T-helper 17 cell (primary cell): Measurements from ENCODE around the gene ZNF189. TPM values are rescaled to one million over a fixed set of nuclear protein-coding genes. Genes with fewer than 3 reads are reported as not detected.

Experiments
- ATAC-seq: fragments of 150-1000 bp; cut with Tn5 transposase; 2 replicates; pipeline ENCODE4 v1.10.0; 2021; ENCODE audit warnings: mild to moderate bottlenecking, moderate library complexity
- DNase-seq, 3 donors: peaks; one replicate each; pipeline versions ENCODE4 v3.0.0 to v3.0.0-alpha.2; 2020 to 2021
- H3K9me3 ChIP-seq: one replicate; pipeline ENCODE4 v1.7.0; 2013; ENCODE audit warnings: low read length, mild to moderate bottlenecking; ENCODE audit not compliant: control insufficient read depth, poor library complexity, severe bottlenecking
- H3K27ac Mint-ChIP-seq: one replicate; pipeline ENCODE4 v1.8.0; 2022; ENCODE audit warnings: mild to moderate bottlenecking, moderate library complexity, mixed read lengths
- H3K27me3 Mint-ChIP-seq: one replicate; pipeline ENCODE4 v1.8.0; 2022; ENCODE audit warnings: mixed read lengths
- H3K36me3 Mint-ChIP-seq: one replicate; pipeline ENCODE4 v1.8.0; 2022; ENCODE audit warnings: low read depth, mixed read lengths
- H3K4me1 Mint-ChIP-seq: one replicate; pipeline ENCODE4 v1.8.0; 2022; ENCODE audit warnings: mild to moderate bottlenecking, mixed read lengths
- H3K4me3 Mint-ChIP-seq: one replicate; pipeline ENCODE4 v1.8.0; 2022; ENCODE audit warnings: mild to moderate bottlenecking, moderate library complexity, mixed read lengths
- total RNA-seq, 4 donors: library from RNA in 2 of 4; stranded (reverse) in 2 of 4; gene quantifications; one replicate each; pipeline ENCODE4 v1.2.3 and lab custom pipeline; 2022 to 2026

ZNF189 gene
- total RNA-seq, 2 donors from 2014 or later: 6.3 to 8.3 TPM

- Mint-ChIP-seq H3K36me3 (no peaks in the 10 kb centered on the region), H3K27ac (no peak overlapping the region), H3K4me3 (no peak overlapping the region), H3K4me1 (peaks cover 3% of the 10 kb centered on the region), H3K27me3 (peaks cover 45% of the 10 kb centered on the region)
- ATAC-seq (no peak), DNase-seq (no peak)
- no peaks in the 10 kb centered on the region for H3K9me3 ChIP-seq
Measured at GRCh38 chr9:101453776-101454570, 55.3 kb downstream of the ZNF189 start.

- H3K9me3 ChIP-seq: no peaks in the 10 kb centered on the region
- DNase-seq (no peak), ATAC-seq (no peak)
- no peaks in the 10 kb centered on the region for H3K36me3 Mint-ChIP-seq
- no peak overlapping the region for H3K4me3 Mint-ChIP-seq
- no peak overlapping the region for H3K27ac Mint-ChIP-seq
- peaks cover 33% of the 10 kb centered on the region for H3K27me3 Mint-ChIP-seq
- H3K4me1 Mint-ChIP-seq: no peaks in the 10 kb centered on the region
Measured at GRCh38 chr9:101455656-101456240, 57.1 kb downstream of the ZNF189 start.

GRCh38 chr9:101457003-101457402 is 58.4 kb downstream of the ZNF189 start:
- peaks cover 31% of the 10 kb centered on the region for H3K27me3 Mint-ChIP-seq
- ATAC-seq: no peak

GRCh38 chr9:101458963-101459631 is 60.4 kb downstream of the ZNF189 start:
- no peak overlapping the region for H3K4me3 Mint-ChIP-seq
- H3K27ac Mint-ChIP-seq: no peak overlapping the region
- DNase-seq (no peak), ATAC-seq (peak; percentile 79)
- no peaks in the 10 kb centered on the region for H3K4me1 Mint-ChIP-seq
- no peaks in the 10 kb centered on the region for H3K9me3 ChIP-seq
- H3K27me3 Mint-ChIP-seq: peaks cover 38% of the 10 kb centered on the region
- H3K36me3 Mint-ChIP-seq: no peaks in the 10 kb centered on the region

More at GRCh38 chr9:101457003-101457402, 58.4 kb downstream of the ZNF189 start:
- Mint-ChIP-seq H3K4me3 (no peak overlapping the region), H3K4me1 (no peaks in the 10 kb centered on the region), H3K36me3 (no peaks in the 10 kb centered on the region), H3K27ac (no peak overlapping the region)
- no peaks in the 10 kb centered on the region for H3K9me3 ChIP-seq
- no peak for DNase-seq

Other genes starting within 250 kb of the ZNF189 start
- not detected for gene BAAT, start 13.8 kb upstream of the ZNF189 start, total RNA-seq
- 1 to 10 TPM; 6.6 TPM for gene MRPL50, start 233 bp upstream of the ZNF189 start, total RNA-seq
- not detected for gene ALDOB, start 36.9 kb downstream of the ZNF189 start, total RNA-seq
- 10 to 100 TPM; 29.8 to 34.9 TPM for gene RNF20, start 135.0 kb downstream of the ZNF189 start, total RNA-seq
- gene PPP3R2, start 196.1 kb downstream of the ZNF189 start, total RNA-seq: not detected